MM.1S (cell line): ENCODE data around the gene LLGL1.
A peak's percentile ranks its signal among the peaks of the same experiment; 100 is the strongest.

Source experiments
- DNase-seq: peaks from one replicate; pipeline ENCODE4 v3.0.0-alpha.2; 2015
- H2AFZ ChIP-seq: fragments of 300-600 bp; sonication (generic); 2 replicates; pipeline ENCODE4 v1.6.0; 2016; ENCODE audit warnings: antibody characterized with exemption, low read length
- H3F3A ChIP-seq: fragments of 300-600 bp; sonication (generic); 2 replicates; pipeline ENCODE4 v1.6.1; 2016; ENCODE audit warnings: mild to moderate bottlenecking, antibody characterized with exemption, low read length, moderate library complexity, mixed read lengths; ENCODE audit not compliant: insufficient read depth
- H3K27ac ChIP-seq: fragments of 300-600 bp; sonication (generic); 2 replicates; pipeline ENCODE4 v1.5.1; 2016; ENCODE audit warnings: mild to moderate bottlenecking, low read length
- H3K27me3 ChIP-seq: fragments of 300-600 bp; sonication (generic); replicated peaks from 2 replicates; pipeline ENCODE4 v1.6.0; 2016; ENCODE audit warnings: low read length; ENCODE audit not compliant: insufficient read depth
- H3K36me3 ChIP-seq: fragments of 300-600 bp; sonication (generic); replicated peaks from 2 replicates; pipeline ENCODE4 v1.6.1; 2016; ENCODE audit warnings: mild to moderate bottlenecking, low read length, mixed read lengths; ENCODE audit not compliant: insufficient read depth
- H3K4me1 ChIP-seq: fragments of 300-600 bp; sonication (generic); 2 replicates; pipeline ENCODE4 v1.6.1; 2016; ENCODE audit warnings: low read length, mixed read lengths
- H3K4me2 ChIP-seq: fragments of 300-600 bp; sonication (generic); 2 replicates; pipeline ENCODE4 v1.6.0; 2016; ENCODE audit warnings: low read depth, low read length
- H3K4me3 ChIP-seq: fragments of 300-600 bp; sonication (generic); 2 replicates; pipeline ENCODE4 v1.5.1; 2016; ENCODE audit warnings: low read length, mixed read lengths
- H3K79me2 ChIP-seq: fragments of 300-600 bp; sonication (generic); 2 replicates; pipeline ENCODE4 v1.6.1; 2016; ENCODE audit warnings: mixed run types, low read length, mixed read lengths
- H3K9ac ChIP-seq: fragments of 300-600 bp; sonication (generic); 2 replicates; pipeline ENCODE4 v1.6.1; 2016; ENCODE audit warnings: low read length, mixed read lengths
- H3K9me2 ChIP-seq: fragments of 300-600 bp; sonication (generic); replicated peaks from 2 replicates; pipeline ENCODE4 v1.6.1; 2016; ENCODE audit warnings: mild to moderate bottlenecking, low read length, mixed read lengths; ENCODE audit not compliant: insufficient read depth
- H3K9me3 ChIP-seq: fragments of 300-600 bp; sonication (generic); replicated peaks from 2 replicates; pipeline ENCODE4 v1.6.1; 2016; ENCODE audit warnings: mild to moderate bottlenecking, low read length, mixed read lengths; ENCODE audit not compliant: insufficient read depth
- H4K20me1 ChIP-seq: fragments of 300-600 bp; sonication (generic); 2 replicates; pipeline ENCODE4 v1.6.1; 2016; ENCODE audit warnings: mild to moderate bottlenecking, low read length, moderate library complexity, mixed read lengths; ENCODE audit not compliant: insufficient read depth
- EZH2 ChIP-seq: fragments of 300-600 bp; sonication (generic); optimal IDR thresholded peaks from 2 replicates; pipeline ENCODE3; 2017; ENCODE audit warnings: low read depth, mild to moderate bottlenecking, antibody characterized with exemption, low read length, mixed read lengths
- EZH2phosphoT487 ChIP-seq: fragments of 300-600 bp; sonication (generic); IDR thresholded peaks from 2 replicates; pipeline ENCODE4 v1.6.1; 2018; ENCODE audit warnings: antibody characterized with exemption, low read length
- TF ChIP-seq, protein P1 (sequence below): fragments of 300-600 bp; sonication (generic); IDR thresholded peaks from 2 replicates; pipeline ENCODE4 v1.5.1; 2016; ENCODE audit warnings: antibody characterized with exemption, low read length, mixed read lengths

LLGL1 gene

DNA sequence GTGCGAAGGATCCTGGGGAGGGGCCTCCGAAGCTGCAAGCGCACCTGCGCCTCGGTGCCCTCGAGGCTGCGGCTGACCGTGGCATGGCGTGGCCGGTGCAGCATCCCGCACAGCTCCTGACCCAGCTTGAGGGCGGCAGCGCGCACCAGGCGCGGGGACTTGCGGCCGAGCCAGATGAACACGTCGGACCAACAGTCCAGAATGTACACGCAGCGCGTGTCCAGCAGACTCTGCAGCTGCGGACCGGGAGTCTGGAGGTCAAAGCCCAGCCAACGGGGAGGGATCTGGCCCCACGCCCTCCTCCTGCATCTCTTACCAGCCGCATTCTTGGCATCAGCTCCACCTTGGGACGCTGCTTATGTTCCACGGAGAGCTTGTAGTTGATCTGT lies 22.2 kb downstream of the LLGL1 start:
- Histone ChIP-seq H3K27ac (no peak overlapping the region), H3K9me2 (no peaks in the 10 kb centered on the region), H3K36me3 (no peaks in the 10 kb centered on the region; the same call in 1 of the 2 replicates)

DNA sequence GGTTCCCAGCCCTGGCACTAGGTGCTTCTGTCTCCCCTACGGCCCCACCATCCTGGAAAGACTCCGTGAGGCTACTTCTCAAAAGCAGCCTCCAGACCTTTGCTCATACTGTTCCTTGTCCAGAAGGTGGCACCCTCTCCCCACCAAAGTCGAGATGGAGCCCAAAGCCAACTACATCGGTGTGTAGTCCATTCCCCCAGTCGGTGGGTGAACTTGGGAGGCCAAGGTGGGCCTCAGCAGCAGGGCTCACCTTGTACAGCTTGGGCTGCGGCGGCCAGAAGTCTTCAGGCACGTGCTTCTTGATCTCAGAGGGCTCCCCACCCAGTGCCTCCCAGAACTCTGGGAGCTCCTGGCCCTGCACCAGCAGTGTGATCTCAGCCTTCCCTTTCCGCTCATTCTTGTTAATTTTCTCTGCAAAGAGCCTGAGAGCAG lies 22.9 kb downstream of the LLGL1 start:
- H3K4me1 ChIP-seq = no peaks in the 10 kb centered on the region
- no peaks in the 10 kb centered on the region for H3F3A ChIP-seq
- no peaks in the 10 kb centered on the region for H3K9me3 ChIP-seq
- no peak overlapping the region for H2AFZ ChIP-seq
- H3K4me2 ChIP-seq = no peak overlapping the region
- H3K36me3 ChIP-seq = no peaks in the 10 kb centered on the region; the same call in 1 of the 2 replicates
- TF ChIP-seq EZH2 = no peak
- TF ChIP-seq, protein P1, sequence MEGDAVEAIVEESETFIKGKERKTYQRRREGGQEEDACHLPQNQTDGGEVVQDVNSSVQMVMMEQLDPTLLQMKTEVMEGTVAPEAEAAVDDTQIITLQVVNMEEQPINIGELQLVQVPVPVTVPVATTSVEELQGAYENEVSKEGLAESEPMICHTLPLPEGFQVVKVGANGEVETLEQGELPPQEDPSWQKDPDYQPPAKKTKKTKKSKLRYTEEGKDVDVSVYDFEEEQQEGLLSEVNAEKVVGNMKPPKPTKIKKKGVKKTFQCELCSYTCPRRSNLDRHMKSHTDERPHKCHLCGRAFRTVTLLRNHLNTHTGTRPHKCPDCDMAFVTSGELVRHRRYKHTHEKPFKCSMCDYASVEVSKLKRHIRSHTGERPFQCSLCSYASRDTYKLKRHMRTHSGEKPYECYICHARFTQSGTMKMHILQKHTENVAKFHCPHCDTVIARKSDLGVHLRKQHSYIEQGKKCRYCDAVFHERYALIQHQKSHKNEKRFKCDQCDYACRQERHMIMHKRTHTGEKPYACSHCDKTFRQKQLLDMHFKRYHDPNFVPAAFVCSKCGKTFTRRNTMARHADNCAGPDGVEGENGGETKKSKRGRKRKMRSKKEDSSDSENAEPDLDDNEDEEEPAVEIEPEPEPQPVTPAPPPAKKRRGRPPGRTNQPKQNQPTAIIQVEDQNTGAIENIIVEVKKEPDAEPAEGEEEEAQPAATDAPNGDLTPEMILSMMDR = peak; percentile 73
- no peak for TF ChIP-seq EZH2phosphoT487
- H4K20me1 ChIP-seq = no peaks in the 10 kb centered on the region
- DNase-seq = peak; percentile 64
- H3K79me2 ChIP-seq = no peaks in the 10 kb centered on the region
- no peaks in the 10 kb centered on the region for H3K27me3 ChIP-seq
- no peak overlapping the region for H3K27ac ChIP-seq
- no peak overlapping the region for H3K9ac ChIP-seq
- H3K4me3 ChIP-seq = no peak overlapping the region
- no peaks in the 10 kb centered on the region for H3K9me2 ChIP-seq

More for the DNA sequence above, 22.2 kb downstream of the LLGL1 start:
- no peak for TF ChIP-seq EZH2phosphoT487
- TF ChIP-seq, protein P1 = no peak
- no peak for TF ChIP-seq EZH2
- Histone ChIP-seq H3K4me2 (no peak overlapping the region), H3K79me2 (no peaks in the 10 kb centered on the region), H3K4me3 (no peak overlapping the region), H3K9ac (no peak overlapping the region), H3F3A (no peaks in the 10 kb centered on the region), H3K4me1 (no peaks in the 10 kb centered on the region), H4K20me1 (no peaks in the 10 kb centered on the region), H3K9me3 (no peaks in the 10 kb centered on the region), H3K27me3 (no peaks in the 10 kb centered on the region), H2AFZ (no peak overlapping the region)
- DNase-seq = no peak

DNA sequence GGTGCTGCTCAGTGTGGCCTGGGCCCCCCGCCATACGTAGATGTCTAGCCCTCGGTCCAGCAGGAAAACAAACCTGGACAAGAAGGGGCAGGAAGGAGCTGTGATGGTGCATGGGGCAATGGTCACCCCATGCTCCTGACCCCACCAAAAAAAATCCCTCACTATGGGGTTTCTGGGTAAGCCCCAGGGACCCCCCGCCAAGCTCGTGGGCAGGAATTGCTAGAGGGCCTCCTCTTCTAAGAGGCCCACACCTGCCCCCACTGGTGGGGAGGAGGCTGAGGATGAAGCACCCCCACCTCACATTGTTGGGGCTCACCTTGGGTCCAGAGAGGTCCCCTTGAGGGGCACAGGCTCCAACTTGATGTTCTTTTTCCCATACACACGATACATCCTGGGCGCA lies 23.4 kb downstream of the LLGL1 start:
- H3K4me2 ChIP-seq = no peak overlapping the region
- DNase-seq = no peak
- no peaks in the 10 kb centered on the region for H3K9me3 ChIP-seq
- no peaks in the 10 kb centered on the region for H4K20me1 ChIP-seq
- no peaks in the 10 kb centered on the region for H3K9me2 ChIP-seq
- H3F3A ChIP-seq = no peaks in the 10 kb centered on the region
- no peaks in the 10 kb centered on the region; the same call in 1 of the 2 replicates for H3K36me3 ChIP-seq
- H3K4me1 ChIP-seq = no peaks in the 10 kb centered on the region
- no peak overlapping the region for H3K9ac ChIP-seq
- no peak for TF ChIP-seq EZH2
- TF ChIP-seq EZH2phosphoT487 = no peak
- TF ChIP-seq, protein P1 = no peak
- H3K27me3 ChIP-seq = no peaks in the 10 kb centered on the region
- H3K79me2 ChIP-seq = no peaks in the 10 kb centered on the region
- no peak overlapping the region for H3K4me3 ChIP-seq
- no peak overlapping the region for H2AFZ ChIP-seq
- no peak overlapping the region for H3K27ac ChIP-seq
